Esophagus muscularis mucosa (tissue), 4 donors: ENCODE measurements around the gene BGLAP. TPM values are rescaled to one million over a fixed set of nuclear protein-coding genes. Genes with fewer than 3 reads are reported as not detected.

ENCODE experiments used
- DNase-seq: peaks from one replicate; pipeline ENCODE4 v3.0.0-alpha.2; 2017; ENCODE audit errors: extremely low spot score
- H3K27ac ChIP-seq, 4 donors: fragments of 200-600 bp; sonication (generic); replicated peaks in 1 of 4; 1 replicate in 3 of 4; 2 replicates in 1 of 4; pipeline ENCODE4 v1.5.1; 2016 to 2019; ENCODE audit warnings: mild to moderate bottlenecking in 1 of 4
- H3K27me3 ChIP-seq, 4 donors: fragments of 200-600 bp; sonication (generic); one replicate each; pipeline versions ENCODE4 v1.5.1 to v1.6.0; 2016 to 2019
- H3K36me3 ChIP-seq, 4 donors: fragments of 200-600 bp; sonication (generic); one replicate each; pipeline ENCODE4 v1.5.1; 2016 to 2019
- H3K4me1 ChIP-seq, 4 donors: fragments of 200-600 bp; sonication (generic); one replicate each; pipeline ENCODE4 v1.5.1; 2016 to 2019
- H3K4me3 ChIP-seq, 4 donors: fragments of 200-600 bp; sonication (generic); 1 replicate in 2 of 4; 2 replicates in 2 of 4; pipeline ENCODE4 v1.5.1; 2016 to 2019; ENCODE audit warnings: mild to moderate bottlenecking in 4 of 4, moderate library complexity in 1 of 4
- H3K9me3 ChIP-seq, 4 donors: fragments of 200-600 bp; sonication (generic); 1 replicate in 3 of 4; 2 replicates in 1 of 4; pipeline ENCODE4 v1.5.1; 2016 to 2019
- EP300 ChIP-seq: sonication (generic); formaldehyde crosslinking; IDR thresholded peaks from one replicate; pipeline ENCODE4 v1.6.1; 2017; ENCODE audit warnings: antibody characterized with exemption
- POLR2A ChIP-seq: fragments of 450-650 bp; IDR thresholded peaks from one replicate; pipeline ENCODE4 v1.6.1; 2017; ENCODE audit warnings: antibody characterized with exemption, moderate library complexity, mild to moderate bottlenecking, low read depth
- POLR2AphosphoS5 ChIP-seq, 2 donors: sonication (generic); formaldehyde crosslinking; IDR thresholded peaks; one replicate each; pipeline ENCODE4 v1.6.1; 2017; ENCODE audit warnings: antibody characterized with exemption in 2 of 2
- WGBS: methylation state at CpG from one replicate; pipeline ENCODE4 v1.1.5; 2018; 5-methylcytosine and 5-hydroxymethylcytosine counted together
- intact Hi-C: fragments of 100-400 bp; cut with DNase I; formaldehyde crosslinking; loops from one replicate; pipeline ENCODE4 v1.15.1; 2023
- total RNA-seq, 4 donors: library from RNA; depleted of rRNA; stranded (reverse); fragments of >200 nt; gene quantifications; one replicate each; pipeline versions ENCODE4 v1.1.0 to v1.2.1, GENCODE V29; 2016
- TF ChIP-seq, protein P1 (sequence below), 3 experiments: fragments of 200-600 bp in 2 of 3; fragments of 450-650 bp in 1 of 3; sonication (generic) in 2 of 3; IDR thresholded peaks; one replicate each; pipeline ENCODE4 v1.5.1; 2017 to 2019; ENCODE audit warnings: antibody characterized with exemption in 3 of 3, mild to moderate bottlenecking in 2 of 3, moderate library complexity in 1 of 3

BGLAP gene
- total RNA-seq, 4 donors from 2014 or later: 2.4 TPM; not detected in 3

DNA sequence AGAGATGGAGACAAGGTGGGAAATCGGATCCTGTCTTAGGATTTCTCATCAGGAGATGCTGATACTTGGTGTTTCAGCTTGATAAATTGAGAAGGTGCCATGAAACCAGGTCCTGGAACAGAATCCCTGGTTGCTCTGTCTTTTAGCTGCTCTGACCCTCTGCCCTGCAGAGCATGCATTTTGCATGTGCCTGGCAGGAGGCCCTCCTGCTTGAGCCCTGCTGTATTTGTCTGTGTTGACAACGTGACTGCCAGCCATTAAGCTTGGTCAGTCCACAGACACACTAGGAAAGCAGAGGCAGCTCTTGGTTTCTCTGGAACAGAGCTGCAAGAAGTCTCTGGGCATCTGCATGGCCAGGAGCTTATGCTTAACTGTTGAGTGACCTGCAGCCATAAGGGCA is 45.5 kb upstream of the BGLAP start:
- TF ChIP-seq POLR2A: no peak
- no peak for TF ChIP-seq POLR2AphosphoS5 (IDR thresholded peaks at IDR 0.05)
- TF ChIP-seq, protein P1, sequence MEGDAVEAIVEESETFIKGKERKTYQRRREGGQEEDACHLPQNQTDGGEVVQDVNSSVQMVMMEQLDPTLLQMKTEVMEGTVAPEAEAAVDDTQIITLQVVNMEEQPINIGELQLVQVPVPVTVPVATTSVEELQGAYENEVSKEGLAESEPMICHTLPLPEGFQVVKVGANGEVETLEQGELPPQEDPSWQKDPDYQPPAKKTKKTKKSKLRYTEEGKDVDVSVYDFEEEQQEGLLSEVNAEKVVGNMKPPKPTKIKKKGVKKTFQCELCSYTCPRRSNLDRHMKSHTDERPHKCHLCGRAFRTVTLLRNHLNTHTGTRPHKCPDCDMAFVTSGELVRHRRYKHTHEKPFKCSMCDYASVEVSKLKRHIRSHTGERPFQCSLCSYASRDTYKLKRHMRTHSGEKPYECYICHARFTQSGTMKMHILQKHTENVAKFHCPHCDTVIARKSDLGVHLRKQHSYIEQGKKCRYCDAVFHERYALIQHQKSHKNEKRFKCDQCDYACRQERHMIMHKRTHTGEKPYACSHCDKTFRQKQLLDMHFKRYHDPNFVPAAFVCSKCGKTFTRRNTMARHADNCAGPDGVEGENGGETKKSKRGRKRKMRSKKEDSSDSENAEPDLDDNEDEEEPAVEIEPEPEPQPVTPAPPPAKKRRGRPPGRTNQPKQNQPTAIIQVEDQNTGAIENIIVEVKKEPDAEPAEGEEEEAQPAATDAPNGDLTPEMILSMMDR (IDR thresholded peaks at IDR 0.05): no peak
- no peak for TF ChIP-seq EP300
- no peak for DNase-seq
- peaks cover 12 to 39% (median 24%) of the 10 kb centered on the region in 4 donors for H3K36me3 ChIP-seq
- peaks cover 23 to 60% (median 43%) of the 10 kb centered on the region in 4 donors for H3K4me1 ChIP-seq
- H3K9me3 ChIP-seq: no peaks in the 10 kb centered on the region
- H3K27me3 ChIP-seq: no peaks in the 10 kb centered on the region
- no peak overlapping the region for H3K27ac ChIP-seq
- no peak overlapping the region for H3K4me3 ChIP-seq
- WGBS: 54% methylated on average over 2 of the region's 2 CpGs
- intact Hi-C loops: no loop called here

DNA sequence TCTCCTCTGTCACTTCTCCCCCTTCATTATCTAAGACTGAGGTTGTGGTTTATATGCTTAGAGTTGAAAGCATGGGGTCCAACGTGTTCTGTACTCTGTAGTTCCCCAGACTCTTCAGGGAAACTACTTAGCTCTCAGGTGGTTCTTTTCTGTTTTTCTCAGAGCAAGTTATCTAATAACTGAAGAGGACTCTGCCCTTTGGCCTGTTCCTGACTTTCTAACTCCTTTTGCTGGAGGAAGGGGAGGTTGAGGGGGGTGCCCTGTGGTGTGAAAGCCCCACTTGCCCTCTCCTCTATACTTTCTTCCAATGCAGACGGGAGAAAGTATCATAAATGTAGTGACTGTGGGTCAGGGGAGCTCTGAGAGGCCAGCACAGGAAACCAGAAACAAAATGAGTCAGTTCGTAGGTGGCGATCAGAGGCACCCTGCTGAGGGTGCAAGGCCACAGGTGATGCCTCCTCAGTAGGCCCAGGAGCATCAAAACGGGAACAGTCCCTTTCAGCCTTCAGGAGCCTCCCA is 43.1 kb upstream of the BGLAP start:
- TF ChIP-seq, protein P1 (IDR thresholded peaks at IDR 0.05): no peak
- TF ChIP-seq POLR2A (no peak), EP300 (no peak), POLR2AphosphoS5 (IDR thresholded peaks at IDR 0.05) (no peak)
- 93% methylated on average over 5 of the region's 5 CpGs for WGBS
- no peak overlapping the region for H3K4me3 ChIP-seq
- no peaks in the 10 kb centered on the region for H3K27me3 ChIP-seq
- peaks cover 23 to 78% (median 44%) of the 10 kb centered on the region in 4 donors for H3K4me1 ChIP-seq
- H3K9me3 ChIP-seq: no peaks in the 10 kb centered on the region
- DNase-seq: no peak
- no peak overlapping the region for H3K27ac ChIP-seq
- intact Hi-C loops: no loop called here
- H3K36me3 ChIP-seq: peaks cover 12 to 56% (median 33%) of the 10 kb centered on the region in 4 donors

DNA sequence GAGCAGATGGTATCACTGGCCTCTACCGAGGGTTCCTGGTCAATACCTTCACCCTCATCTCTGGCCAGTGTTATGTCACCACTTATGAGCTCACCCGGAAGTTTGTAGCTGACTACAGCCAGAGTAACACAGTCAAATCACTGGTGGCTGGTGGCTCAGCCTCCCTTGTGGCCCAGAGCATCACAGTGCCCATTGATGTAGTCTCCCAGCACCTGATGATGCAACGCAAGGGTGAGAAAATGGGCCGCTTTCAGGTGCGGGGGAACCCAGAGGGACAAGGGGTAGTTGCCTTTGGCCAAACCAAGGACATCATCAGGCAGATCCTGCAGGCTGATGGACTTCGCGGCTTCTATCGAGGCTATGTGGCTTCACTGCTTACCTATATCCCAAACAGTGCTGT is 41.9 kb upstream of the BGLAP start:
- peaks cover 15 to 78% (median 36%) of the 10 kb centered on the region in 4 donors for H3K4me1 ChIP-seq
- intact Hi-C loops: no loop called here
- 100% methylated on average over 4 of the region's 8 CpGs for WGBS
- no peak overlapping the region for H3K4me3 ChIP-seq
- H3K9me3 ChIP-seq: no peaks in the 10 kb centered on the region
- peaks cover 12 to 68% (median 42%) of the 10 kb centered on the region in 4 donors for H3K36me3 ChIP-seq
- H3K27ac ChIP-seq: no peak overlapping the region
- TF ChIP-seq POLR2AphosphoS5 (IDR thresholded peaks at IDR 0.05): no peak
- no peaks in the 10 kb centered on the region for H3K27me3 ChIP-seq
- no peak for DNase-seq

DNA sequence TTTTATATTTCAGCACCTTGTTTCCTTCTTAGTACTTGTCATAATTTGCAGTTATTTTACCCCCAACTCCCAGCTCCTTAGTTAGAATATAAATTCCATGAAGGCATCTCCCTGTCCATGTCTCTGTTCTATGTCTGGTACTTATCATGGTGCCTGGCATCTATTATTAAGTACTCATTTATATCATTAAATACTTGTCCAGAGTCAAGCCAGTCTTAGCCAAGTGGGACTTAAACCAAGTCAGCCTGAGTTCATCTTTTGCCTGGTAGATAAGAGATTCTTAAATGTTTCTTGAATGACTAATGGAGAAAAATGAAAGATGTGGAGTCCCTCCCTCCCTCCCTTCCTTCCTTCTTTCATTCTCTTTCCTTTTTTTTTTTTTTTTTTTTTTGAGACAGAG is 38.7 kb upstream of the BGLAP start:
- Histone ChIP-seq H3K4me1 (peaks cover 0 to 49% (median 18%) of the 10 kb centered on the region in 4 donors), H3K27ac (peak overlapping the region in 1 of 4 donors; percentile 33), H3K9me3 (no peaks in the 10 kb centered on the region), H3K4me3 (no peak overlapping the region), H3K36me3 (peaks cover 11 to 86% (median 63%) of the 10 kb centered on the region in 4 donors), H3K27me3 (no peaks in the 10 kb centered on the region)
- no peak for TF ChIP-seq EP300
- TF ChIP-seq POLR2A: no peak
- no peak for TF ChIP-seq POLR2AphosphoS5 (IDR thresholded peaks at IDR 0.05)
- TF ChIP-seq, protein P1 (IDR thresholded peaks at IDR 0.05): no peak
- intact Hi-C loops: no loop called here
- DNase-seq: no peak

DNA sequence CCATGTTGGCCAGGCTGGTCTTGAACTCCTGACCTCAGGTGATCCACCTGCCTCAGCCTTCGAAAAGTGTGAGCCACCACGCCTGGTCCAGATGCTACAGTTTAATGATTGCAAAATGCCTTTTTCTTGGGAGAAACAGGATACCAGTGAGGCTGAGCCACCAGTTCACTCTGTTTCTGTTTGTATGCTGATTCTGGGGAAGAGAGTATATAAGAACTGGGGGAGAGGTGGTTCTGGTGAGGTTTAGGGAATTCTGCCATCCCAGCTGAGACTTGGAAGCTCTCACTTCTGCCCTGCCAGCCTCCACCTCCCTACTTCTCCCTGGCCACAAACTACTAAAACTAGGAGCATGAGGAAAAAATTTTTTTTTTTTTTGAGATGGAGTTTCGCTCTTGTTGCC is 37.3 kb upstream of the BGLAP start:
- no peak overlapping the region for H3K4me3 ChIP-seq
- no peak overlapping the region for H3K27ac ChIP-seq
- 93% methylated on average over 3 of the region's 3 CpGs for WGBS
- no peaks in the 10 kb centered on the region for H3K9me3 ChIP-seq
- H3K27me3 ChIP-seq: no peaks in the 10 kb centered on the region
- peaks cover 0 to 47% (median 16%) of the 10 kb centered on the region in 4 donors for H3K4me1 ChIP-seq
- peaks cover 11 to 91% (median 63%) of the 10 kb centered on the region in 4 donors for H3K36me3 ChIP-seq
- DNase-seq: no peak
- intact Hi-C loops: no loop called here
- no peak for TF ChIP-seq EP300
- TF ChIP-seq POLR2A: no peak
- TF ChIP-seq, protein P1 (IDR thresholded peaks at IDR 0.05): no peak
- no peak for TF ChIP-seq POLR2AphosphoS5 (IDR thresholded peaks at IDR 0.05)
